Pons (tissue), 1 donor: Measurements from ENCODE around the gene CHRM2.

Experiments
- DNase-seq: peaks from one replicate; pipeline ENCODE4 v3.0.0-alpha.2; 2016; ENCODE audit warnings: low spot score

CHRM2 gene

DNA sequence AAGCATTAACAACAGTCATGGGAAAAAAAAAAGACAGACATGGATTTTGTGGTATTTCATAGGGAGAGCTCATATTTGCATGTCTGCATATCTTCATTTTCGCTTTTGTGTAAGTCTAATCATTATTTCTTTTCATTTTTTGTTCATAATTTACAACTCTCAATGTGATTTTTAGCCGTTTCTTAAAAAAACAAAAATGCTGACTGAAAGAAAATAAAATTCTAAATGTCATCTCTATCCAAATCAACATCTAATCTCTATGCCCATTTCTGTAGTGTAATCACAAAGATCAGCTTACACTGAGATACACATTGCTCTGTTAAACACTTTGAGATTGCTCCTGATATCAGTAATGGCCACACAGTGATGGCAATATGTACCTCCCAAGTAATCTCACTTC is 29.2 kb downstream of the CHRM2 start:
- DNase-seq: no peak

DNA sequence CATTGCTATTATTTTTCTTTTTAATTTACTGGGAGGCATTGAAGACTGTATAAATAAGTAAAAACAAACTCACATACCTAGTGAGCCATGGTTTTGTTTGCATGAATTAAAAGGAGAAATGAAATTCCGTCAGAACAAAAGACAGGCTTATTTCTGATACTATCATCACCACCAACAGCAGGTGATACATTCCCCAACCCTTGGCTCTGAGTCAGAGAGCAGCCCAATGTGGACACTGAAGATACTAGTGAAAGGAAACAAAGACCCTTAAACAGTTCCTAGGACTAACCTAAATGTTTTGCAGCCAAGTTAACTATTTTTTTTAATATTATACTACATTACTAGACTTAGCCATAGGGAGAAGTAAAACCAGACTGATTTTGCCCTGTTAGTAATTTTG is 31.6 kb downstream of the CHRM2 start:
- DNase-seq: no peak

DNA sequence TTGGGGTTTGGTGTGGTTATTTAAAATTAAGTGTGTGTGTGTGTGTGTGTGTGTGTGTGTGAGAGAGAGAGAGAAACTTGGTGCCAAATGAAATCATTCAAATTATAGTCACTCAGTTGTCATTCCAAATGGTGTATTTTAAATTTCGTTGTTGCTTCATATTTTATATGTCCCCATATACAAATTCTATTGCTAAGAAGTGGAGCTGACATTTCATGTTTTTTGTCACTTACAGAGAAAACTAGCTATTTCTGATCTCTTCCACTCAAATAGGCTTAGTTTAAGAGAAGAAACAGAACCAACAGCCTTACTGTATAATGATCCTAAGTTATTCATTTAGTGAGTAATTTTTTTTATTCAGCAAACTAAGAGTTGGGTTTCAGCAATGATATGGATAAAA is 42.3 kb downstream of the CHRM2 start:
- no peak for DNase-seq

DNA sequence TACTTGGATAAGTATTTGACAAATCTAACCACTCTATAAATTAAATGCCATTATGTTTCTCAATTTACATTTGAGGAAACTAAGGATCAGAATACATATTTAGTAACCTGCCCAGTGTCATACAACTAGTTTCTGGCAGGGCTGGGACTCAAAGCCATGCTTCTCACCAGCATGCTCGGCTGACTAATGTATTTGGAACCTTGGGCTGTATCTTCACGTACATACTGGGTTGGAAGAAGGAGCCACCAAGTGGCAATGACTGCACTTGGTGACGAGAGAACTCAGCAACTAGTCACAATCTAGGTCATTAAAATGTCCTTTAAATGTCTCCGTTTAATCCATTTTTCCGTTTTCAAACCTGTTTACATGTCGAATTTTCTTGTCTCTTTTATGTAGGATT is 42.9 kb downstream of the CHRM2 start:
- no peak for DNase-seq

DNA sequence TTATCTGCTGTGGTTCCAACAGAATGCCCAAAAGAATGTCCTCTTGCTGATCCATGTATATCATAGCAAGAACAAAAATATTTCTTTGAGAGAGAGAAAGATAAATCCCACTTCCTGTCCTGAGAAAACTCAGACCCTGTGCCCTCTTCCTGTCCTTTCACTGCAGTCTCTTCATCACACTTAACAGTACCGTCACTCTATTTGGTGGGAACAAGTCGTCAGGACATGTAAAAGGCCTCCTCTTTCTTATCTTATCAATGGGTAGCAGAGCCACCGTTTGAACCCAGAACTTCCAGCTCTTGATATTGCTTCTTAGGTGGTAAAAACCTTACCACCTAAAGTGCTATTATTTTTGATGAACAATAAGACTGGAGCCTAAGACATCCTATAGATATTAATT is 43.9 kb downstream of the CHRM2 start:
- no peak for DNase-seq

DNA sequence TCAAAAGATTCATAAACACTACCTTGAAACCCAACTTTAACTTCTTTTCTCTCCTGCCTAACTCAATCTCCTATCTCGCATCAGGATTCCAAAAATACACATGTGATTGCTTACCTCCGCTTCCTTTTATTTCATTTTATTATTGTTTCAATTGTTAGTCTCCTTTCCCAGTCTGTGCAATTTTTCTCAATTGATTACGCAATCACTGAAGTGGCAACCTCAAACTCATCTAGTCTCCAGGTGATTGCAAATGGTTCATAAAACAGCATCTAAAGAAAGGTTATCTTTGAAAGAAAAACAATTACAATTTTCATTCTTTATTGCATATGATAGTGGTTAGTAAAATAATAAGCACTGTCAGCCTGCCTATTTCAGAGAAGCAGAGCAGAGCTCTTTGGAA is 45.6 kb downstream of the CHRM2 start:
- DNase-seq: no peak

DNA sequence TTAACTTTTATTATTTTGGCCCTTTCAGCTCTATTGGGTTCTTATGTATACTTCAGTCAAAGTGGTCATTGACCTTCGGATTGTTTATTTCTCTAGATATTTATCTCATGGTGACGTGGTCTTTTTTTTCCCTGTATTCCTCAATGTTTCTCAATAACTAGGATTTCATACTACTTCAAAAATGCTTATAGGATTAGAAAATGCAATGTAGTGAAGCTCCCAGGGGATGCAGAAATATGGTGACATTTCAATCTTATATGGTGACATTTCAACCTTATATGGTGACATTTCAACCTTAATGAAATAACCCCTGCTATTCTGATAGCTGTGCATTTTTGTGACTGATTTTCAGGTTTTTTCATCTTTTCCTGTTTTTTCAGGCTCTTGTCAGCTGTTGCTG is 51.4 kb downstream of the CHRM2 start:
- no peak for DNase-seq

DNA sequence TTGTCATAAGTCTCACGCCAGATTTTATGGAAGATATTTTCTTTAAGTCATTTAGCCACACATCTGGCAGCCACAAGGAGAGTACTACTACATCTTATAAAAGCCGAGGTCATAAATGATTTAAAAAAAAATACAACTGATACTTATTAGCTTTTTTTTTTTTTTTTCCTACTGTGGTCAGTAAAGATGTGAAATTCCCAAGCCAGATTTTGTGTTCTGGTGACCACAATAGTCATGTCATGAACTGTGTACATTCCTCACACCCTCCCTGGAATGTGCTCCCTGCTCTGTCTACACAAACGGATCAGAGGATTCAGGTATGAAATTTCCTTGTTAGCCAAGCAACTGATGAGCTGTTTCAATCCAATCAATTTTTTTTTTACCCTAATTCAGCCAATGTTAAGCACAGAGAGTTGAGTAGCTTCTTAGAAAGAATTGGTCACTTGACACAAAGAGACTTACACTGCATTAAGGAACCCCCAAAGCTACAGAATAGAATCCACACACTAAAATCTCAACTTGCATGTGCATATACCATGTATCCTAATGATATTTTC is 54.7 kb downstream of the CHRM2 start:
- no peak for DNase-seq

DNA sequence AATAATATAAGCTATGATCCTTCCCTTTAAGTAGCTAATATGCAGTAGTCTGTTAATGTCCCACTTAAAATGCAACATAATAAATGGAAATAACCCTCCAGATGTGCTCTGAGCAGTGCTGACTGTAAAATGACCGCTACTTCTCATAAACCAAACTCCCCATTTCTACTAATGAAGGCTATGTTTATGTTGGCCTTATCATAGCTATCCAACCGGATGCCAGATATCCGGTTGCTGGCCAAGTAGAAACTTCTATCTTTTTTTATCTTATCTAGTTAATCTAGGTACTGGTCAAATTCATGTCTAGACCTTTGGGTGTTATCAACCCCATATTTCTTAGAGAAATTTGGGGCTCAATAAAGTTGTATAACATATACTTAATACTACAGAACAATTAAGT is 56.6 kb downstream of the CHRM2 start:
- DNase-seq: no peak

DNA sequence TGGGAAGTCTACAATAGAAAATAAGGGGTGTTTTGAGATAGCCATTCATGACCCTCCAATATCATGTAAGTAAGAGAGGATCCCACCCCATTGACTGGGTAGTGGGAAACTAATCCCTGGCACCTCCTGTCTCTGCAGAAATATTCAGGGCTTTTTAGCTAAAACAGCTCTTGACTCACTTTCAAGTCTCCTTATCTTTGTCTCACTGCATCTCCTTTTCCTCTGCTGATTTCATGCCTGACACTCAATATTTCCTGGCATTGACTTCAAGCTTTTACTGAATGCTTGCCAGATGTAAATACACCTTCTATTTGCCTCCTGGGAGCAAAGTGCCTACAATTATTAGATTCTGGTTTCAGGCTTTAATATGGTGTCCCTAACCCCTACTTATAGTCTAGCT is 57.1 kb downstream of the CHRM2 start:
- DNase-seq: no peak

DNA sequence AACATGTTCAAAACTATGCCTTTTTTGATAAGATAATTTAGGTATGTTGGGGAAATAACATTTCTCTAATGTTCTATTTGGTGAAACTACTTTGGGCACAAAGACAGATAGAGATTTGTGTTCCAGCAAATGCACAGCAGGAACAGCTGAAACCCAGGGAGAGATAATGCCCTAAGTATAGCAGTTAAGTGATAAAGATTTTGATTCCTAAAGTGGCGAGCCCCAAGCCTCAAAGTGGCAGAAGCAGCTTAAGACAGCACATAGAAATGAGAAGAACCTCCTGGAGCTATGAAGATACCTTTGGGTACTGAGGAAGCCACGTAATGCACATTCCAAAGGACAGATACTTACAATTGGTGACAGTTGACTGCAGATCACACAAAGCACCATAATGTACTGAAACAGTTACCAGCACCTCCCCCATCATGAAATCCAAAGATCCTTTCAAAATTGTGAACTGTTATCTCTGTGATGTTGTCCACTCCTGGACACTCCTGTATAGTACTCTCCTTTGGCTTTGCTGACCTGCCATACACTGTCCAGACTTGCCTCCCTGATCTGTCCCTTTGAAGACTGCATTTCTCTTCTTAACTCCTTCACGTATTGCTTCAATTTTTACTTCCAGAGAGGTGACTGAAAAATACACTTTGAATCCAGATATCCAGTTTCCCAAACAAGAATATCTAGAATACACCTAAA is 62.9 kb downstream of the CHRM2 start:
- DNase-seq: no peak

DNA sequence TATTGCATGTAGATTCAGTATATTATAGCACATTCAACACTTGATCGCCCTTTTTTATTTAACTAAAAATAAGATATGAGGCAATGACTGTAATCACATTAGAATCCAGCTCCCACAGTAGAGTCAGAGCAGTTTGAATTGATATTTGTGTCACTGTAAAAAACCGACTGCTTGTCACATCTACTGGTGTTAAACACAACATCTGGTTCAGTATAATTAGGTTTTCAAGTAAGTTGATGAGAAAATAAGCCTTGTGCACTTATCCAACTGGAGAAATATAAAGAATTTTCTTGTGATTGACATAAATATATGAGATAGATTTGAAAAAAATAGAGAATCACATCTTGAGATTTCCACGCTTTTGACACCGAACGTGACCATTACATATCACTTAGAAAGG is 69.0 kb downstream of the CHRM2 start:
- DNase-seq: no peak

DNA sequence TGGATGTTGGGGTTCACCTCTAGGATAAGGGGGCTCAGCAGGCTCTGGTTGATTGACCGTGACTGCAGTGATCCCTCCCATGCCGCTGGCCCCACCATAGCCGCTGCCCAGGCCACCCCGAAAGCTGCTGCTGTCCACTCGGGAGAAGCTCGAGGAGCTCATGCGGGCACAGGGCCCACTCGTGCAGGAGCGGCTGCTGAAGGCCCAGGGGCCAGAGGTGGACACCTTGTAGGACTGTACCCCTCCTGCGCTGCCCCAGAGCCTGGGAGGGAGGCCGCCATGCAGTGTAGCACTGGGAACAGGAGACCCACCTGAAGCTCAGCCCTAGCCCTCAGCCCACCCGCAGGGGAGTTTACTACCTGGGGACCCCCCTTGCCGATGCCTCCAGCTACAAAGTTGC is 70.0 kb downstream of the CHRM2 start:
- no peak for DNase-seq

DNA sequence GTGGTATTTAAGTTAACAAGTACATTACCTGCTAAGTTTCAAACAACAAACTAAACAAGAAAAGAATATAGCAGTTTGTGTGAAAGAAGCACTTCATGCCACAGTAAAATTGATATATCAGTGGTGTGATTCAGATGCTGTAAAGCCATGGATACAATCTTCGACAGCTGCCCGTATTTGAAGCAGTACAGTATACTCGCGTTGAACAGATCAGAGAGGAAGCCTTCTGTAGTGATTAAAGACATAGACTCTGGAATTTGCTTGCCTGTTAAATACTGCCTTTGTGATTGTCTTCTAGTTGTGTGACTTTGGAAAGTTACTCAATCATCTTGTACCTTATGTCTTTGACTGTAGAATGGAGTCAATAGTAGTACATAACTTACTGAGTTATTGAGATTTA is 71.7 kb downstream of the CHRM2 start:
- DNase-seq: no peak

DNA sequence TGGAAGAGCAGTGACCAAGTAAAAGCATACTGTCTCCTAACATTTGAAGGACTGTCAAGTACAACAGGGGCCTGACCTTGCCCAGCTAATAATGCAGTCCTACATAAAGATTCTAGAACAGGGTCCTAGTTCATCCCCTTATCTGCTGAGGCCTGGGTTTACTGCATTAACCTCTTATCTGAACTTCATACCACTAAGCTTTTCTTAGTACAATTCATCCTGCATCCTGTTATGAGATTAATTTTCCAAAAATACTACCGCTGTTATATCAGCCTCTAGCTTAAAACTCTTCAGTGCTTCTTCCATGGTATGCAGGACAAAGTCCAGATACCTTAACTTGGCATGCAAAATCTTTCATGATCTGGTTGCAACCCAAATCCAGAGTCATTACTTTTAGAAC is 72.5 kb downstream of the CHRM2 start:
- no peak for DNase-seq

DNA sequence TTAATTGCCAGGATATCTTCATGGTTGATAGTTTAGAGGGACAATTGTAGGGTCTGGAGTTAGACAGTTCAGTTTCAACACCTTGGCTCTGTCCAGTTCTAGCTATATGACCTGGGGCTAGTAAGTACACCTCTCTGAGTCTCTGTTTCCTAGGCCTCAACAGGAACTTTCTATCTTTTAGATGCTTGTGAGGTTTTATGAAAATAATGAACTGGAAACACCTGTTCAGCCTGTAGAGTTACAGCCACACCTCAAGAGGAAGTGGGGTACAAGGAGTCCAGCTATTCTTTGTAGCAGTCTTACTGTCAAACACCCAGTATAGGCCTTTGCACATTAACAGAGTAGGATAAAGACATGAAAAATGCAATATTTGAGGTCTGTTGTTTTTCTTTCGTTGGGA is 73.4 kb downstream of the CHRM2 start:
- no peak for DNase-seq

DNA sequence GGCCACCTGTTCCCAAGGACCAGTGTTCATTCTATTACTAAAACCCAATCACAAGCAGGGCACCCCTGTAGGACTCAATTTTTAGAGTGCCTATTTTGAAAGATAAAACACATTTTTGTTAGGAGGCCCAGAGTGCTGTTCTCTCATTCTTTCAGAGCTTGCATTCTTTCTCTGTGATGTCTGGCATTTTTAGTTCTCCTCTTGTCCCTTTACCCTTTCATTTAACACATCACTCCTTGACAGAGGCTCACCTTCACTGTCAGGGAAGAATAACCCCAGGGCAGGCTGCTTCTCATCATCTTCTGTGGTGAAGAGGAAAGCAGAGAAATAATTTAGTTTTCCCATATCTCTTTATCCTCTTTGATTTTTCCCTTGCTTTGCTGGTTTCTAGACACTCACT is 73.9 kb downstream of the CHRM2 start:
- DNase-seq: no peak

DNA sequence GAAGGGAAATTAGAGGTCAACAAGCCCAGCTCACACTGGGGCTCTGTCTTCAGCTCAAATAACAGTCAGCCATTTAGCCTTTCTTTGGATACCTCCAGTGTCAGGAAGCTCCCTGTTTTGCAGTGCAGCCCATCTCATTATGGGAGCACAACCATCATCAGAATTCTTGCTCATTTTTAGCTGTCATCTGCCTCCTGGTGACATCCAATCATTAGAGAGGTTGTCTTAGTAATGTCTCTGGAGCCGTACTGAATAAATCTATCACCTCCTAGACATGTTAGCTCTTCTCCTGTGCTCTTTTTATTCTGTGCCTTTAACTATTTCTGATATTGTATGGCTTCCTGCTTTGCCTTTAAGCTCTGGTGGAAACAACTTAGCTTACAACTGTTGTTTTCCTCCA is 74.5 kb downstream of the CHRM2 start:
- no peak for DNase-seq

DNA sequence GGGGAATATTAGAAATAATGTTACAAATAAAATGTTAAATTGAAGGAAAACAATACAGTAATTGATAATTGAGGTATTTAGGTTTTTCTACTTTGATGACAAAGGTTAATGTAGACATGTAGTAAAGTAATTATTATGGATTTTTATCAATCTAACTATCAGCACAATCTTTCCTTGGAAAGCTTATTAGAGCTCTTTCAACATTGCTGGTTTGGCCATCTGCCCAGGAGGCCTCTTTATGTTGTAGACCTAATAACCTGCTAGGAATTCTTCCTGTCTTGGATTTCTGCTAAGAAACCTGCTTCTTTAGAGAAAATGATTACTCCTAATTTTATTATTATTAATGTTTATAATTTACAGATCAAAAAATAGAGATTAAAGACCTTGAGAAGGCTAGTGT is 78.9 kb downstream of the CHRM2 start:
- no peak for DNase-seq

DNA sequence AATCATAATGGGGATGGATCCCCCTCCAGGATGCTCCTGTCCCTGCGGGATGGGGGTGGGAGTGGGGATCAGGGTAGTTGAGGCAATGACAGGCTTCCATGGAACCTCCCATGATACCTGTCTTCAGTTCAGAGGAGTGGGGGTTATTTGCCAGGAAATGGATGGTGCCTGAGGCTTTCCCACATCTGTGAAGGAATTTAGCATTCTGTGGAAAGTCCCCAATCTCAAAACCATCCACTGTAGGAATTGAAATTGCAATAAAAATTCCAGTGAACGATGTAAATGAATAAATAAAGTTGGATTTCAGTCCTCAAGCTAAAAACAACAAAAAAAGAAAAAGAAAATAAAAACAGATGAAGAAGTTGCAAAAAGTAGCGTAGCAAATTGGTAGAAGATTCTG is 81.9 kb downstream of the CHRM2 start:
- no peak for DNase-seq

DNA sequence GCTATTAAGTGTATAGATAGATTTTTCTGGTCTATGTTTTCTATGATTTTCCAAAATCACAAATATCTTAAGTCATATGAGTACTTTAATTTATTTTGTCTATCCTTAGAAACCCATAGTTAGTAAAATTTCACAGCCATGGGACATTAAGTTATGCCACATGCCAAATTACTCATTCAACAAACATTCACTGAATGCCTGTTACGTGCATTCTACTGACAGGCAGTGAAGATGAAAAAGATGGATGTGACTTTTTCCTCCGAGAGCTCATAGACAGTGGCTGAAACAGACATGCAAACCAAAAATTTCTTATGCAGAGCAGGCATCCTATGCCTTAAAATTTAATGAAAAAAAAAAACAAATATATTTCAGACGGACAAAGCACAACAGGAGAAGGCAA is 84.9 kb downstream of the CHRM2 start:
- no peak for DNase-seq

DNA sequence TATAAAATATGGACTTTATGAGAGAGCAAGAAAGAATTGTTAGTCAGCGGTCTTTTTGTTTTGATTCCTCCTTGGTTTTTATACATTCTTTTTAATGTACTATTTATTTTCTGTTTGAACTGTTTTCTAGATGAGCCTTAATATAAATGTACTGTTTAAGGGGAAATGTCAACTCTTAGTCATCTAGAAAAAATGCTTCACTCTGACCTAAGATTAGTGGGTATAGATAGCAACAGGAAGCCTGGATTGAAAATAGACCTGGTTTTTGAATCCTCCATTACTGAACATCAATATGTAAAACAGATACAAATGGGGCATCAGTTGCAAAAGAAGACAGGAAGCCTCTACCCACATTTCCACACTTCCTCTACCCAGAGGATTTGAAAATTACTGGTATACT is 87.8 kb downstream of the CHRM2 start:
- DNase-seq: no peak

DNA sequence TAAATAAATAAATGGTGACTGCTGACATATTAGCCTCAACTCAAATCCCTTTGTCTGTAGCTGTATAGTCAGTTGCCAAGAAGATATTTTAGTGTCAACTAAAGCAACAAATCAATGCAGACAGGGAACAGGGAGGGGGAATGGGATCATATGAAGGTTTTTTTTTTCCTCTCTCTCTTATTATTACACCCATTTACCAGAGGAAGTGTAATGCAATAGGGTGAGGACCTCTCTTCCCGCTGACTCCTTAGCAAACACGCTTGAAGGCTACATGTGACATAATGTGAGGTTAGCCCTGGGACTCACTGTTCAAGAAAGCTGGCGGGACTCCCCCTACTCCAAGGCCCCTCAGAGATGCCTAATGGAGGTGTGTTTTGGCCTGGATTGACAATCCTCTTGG is 88.2 kb downstream of the CHRM2 start:
- no peak for DNase-seq

DNA sequence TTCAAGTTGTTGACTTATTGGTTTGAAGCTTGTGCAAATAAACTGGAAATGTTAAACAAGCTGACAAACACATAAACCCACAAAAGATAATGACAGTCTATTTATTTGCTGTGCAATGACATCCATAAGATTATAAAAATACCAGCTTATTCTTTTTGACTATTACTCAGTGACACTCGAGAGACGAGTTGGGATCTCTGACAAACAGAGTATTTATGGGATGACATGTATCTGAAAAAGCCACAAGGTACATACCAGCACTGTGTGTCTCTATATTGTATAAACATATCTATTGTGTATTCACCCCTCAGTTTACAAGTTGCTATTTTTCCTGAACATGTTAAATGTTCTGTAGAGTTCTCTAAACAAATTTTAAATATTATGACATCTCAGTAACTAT is 88.9 kb downstream of the CHRM2 start:
- DNase-seq: no peak

DNA sequence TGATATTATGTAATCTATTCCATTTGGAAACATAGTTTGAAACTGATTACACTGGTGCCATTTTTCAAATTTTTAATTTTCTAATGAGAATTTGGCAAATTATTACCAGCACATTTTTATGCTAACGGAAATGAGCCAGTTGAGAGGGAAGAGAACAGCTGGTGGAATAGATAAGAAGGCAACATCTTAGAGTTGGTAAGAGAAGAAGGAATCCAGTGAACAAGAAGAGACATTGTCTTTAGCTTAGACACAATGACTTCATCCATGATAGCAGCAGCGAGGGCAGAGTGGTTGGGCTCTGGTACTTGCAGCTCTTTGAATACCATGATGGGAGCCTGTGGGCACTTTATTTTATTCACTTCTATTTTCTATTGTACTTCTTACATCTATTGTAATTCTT is 89.6 kb downstream of the CHRM2 start:
- peak; percentile 32 for DNase-seq
